Activated CD4-positive, alpha-beta T cell treated with anti-CD3 and anti-CD28 coated beads for 24 hours (primary cell): ENCODE results near the gene DOCK6.
"Not testable (repeated sequence)": the region's sequence is repeated elsewhere in the genome, so short reads cannot be mapped to it uniquely, and the experiment has no call there.

Experiments
- DNase-seq, 2 donors: peaks; one replicate each; pipeline ENCODE4 v3.0.0-alpha.2; 2020; ENCODE audit warnings: low read depth in 2 of 2

The DOCK6 gene

GRCh38 chr19:11172576-11172975 lies 89.7 kb downstream of the DOCK6 start:
- DNase-seq = no peak

- DNase-seq = no peak
These were observed 91.2 kb downstream of the DOCK6 start for GRCh38 chr19:11171144-11171543.

- DNase-seq = no peak
These were observed 92.2 kb downstream of the DOCK6 start for GRCh38 chr19:11169896-11170678.

GRCh38 chr19:11168568-11168967 lies 93.8 kb downstream of the DOCK6 start:
- no peak for DNase-seq

- DNase-seq = no peak
These were observed 95.8 kb downstream of the DOCK6 start for GRCh38 chr19:11166281-11167142.

- DNase-seq = no peak
These were observed 96.8 kb downstream of the DOCK6 start for GRCh38 chr19:11165486-11166030.

- DNase-seq = no peak
These were observed 97.4 kb downstream of the DOCK6 start for GRCh38 chr19:11164879-11165406.

- DNase-seq = no peak
These were observed 98.0 kb downstream of the DOCK6 start for GRCh38 chr19:11164296-11164695.

- not testable (repeated sequence) for DNase-seq
These were observed 101.9 kb downstream of the DOCK6 start for GRCh38 chr19:11160440-11160768.

- no peak for DNase-seq
These were observed 102.5 kb downstream of the DOCK6 start for GRCh38 chr19:11159598-11160439.

GRCh38 chr19:11155373-11156120 lies 106.8 kb downstream of the DOCK6 start, which contains the start of gene SPC24:
Gene SPC24, minus strand, starts transcription at chr19:11155782. Its CDS starts 6 bp downstream, at chr19:11155776.
- peak; percentile 83 to 88 for DNase-seq

- no peak for DNase-seq
These were observed 107.7 kb downstream of the DOCK6 start for GRCh38 chr19:11154683-11155047.

GRCh38 chr19:11152318-11153062 lies 109.8 kb downstream of the DOCK6 start:
- no peak for DNase-seq

GRCh38 chr19:11151181-11151580 lies 111.1 kb downstream of the DOCK6 start:
- no peak for DNase-seq
